HG03469 (cell line): ENCODE results near the gene FLOT1.
A peak's percentile ranks its signal among the peaks of the same experiment; 100 is the strongest.
"Not testable (repeated sequence)": the region's sequence is repeated elsewhere in the genome, so short reads cannot be mapped to it uniquely, and the experiment has no call there.

Experiments
- ATAC-seq: cut with Tn5 transposase; IDR thresholded peaks from one replicate; pipeline ENCODE4 v1.9.1; 2021; ENCODE audit warnings: mild to moderate bottlenecking, moderate library complexity, moderate number of reproducible peaks; ENCODE audit not compliant: unreplicated experiment

Gene FLOT1

DNA sequence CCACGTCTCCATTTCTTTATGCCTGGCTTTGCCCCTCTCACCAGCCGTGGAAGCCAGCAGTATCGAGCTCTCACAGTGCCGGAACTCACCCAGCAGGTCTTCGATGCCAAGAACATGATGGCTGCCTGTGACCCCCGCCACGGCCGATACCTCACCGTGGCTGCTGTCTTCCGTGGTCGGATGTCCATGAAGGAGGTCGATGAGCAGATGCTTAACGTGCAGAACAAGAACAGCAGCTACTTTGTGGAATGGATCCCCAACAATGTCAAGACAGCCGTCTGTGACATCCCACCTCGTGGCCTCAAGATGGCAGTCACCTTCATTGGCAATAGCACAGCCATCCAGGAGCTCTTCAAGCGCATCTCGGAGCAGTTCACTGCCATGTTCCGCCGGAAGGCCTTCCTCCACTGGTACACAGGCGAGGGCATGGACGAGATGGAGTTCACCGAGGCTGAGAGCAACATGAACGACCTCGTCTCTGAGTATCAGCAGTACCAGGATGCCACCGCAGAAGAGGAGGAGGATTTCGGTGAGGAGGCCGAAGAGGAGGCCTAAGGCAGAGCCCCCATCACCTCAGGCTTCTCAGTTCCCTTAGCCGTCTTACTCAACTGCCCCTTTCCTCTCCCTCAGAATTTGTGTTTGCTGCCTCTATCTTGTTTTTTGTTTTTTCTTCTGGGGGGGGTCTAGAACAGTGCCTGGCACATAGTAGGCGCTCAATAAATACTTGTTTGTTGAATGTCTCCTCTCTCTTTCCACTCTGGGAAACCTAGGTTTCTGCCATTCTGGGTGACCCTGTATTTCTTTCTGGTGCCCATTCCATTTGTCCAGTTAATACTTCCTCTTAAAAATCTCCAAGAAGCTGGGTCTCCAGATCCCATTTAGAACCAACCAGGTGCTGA lies 18.4 kb downstream of the FLOT1 start:
- not testable (repeated sequence) for ATAC-seq

DNA sequence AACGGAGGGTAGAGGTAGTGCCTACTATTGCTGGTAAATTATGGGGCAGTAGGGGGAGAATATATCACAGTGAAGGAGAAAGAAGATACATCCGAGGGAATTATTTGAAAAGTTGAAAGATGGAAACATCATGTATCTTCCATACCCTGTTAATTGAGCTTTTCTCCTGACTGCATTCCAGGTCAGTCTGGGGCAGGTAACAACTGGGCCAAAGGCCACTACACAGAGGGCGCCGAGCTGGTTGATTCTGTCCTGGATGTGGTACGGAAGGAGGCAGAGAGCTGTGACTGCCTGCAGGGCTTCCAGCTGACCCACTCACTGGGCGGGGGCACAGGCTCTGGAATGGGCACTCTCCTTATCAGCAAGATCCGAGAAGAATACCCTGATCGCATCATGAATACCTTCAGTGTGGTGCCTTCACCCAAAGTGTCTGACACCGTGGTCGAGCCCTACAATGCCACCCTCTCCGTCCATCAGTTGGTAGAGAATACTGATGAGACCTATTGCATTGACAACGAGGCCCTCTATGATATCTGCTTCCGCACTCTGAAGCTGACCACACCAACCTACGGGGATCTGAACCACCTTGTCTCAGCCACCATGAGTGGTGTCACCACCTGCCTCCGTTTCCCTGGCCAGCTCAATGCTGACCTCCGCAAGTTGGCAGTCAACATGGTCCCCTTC lies 19.2 kb downstream of the FLOT1 start:
- not testable (repeated sequence) for ATAC-seq

DNA sequence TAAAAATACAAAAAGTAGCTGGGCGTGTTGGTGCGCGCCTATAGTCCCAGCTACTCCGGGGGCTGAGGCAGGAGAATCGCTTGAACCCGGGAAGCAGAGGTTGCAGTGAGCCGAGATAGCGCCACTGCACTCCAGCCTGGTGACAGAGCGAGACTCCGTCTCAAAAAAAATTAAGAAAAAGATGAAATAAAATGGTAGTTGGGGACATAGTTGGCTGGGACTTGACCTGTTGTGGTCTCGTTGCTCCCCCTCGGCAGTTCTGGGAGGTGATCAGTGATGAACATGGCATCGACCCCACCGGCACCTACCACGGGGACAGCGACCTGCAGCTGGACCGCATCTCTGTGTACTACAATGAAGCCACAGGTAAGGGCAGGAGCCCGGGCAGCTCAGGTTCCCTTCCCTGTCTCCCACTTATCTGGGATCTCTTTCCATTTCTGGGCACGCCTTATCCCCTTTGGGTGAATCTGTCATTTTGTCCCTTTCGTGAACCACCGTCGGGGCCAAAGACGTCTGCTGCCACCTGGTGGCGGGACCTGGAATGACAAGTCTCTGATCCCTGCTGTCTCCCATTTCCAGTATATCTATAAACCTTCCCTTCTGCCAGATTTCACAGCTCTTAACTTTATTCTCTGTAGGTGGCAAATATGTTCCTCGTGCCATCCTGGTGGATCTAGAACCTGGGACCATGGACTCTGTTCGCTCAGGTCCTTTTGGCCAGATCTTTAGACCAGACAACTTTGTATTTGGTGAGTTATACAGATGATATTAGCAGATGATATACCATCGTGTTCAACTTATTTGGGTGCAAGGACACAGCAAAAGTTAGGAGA lies 20.0 kb downstream of the FLOT1 start:
- ATAC-seq = no peak

DNA sequence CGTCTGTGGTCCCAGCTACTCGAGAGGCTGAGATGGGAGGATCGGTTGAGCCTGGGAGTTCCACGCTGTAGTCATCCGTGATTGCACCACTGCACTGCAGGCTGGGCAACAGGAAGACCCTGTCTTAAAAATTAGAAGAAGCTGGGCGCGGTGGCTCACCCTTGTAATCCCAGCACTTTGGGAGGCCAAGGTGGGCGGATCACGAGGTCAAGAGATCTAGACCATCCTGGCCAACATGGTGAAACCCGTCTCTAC lies 20.5 kb downstream of the FLOT1 start:
- ATAC-seq = not testable (repeated sequence)

DNA sequence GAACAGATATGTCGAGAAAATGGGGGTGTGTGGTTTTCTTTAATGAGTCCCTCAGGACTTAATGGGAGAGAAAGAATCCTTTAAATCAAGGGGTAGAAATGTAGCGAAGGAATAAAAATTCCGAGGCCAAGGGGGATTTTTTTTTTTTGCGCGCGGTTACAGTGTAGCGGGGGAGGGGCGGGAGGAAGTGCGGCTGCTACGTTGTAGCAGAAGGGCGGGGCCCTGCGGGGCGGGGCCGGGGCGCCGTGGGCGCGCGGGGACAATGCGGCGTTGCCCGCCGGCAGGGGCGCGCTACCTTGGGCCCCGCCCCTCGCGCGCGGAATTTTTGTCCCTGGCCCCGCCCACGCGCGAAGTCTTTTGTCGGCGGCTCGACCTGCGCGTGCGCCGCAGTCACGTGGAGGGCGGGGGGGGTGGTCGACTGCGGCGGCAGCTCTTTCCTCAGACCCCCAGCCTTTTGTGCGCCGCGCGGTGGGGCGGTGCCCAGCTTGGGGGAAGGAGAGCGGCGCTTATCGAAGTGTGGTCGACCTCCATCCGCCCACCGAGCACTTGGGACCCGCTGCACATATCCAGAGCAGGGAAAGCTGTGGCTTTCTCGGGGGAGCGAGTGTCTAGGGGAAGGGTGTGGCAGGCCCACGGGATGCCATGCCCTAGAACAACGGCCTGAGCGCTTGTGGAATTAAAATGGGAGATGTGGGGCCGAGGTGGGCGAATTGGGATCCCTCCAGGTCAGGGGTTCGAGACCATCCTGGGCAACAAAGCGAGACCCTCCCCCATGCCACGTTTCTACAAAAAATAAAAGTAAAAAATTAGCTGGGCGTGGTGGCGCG lies 21.1 kb downstream of the FLOT1 start:
- no peak for ATAC-seq

DNA sequence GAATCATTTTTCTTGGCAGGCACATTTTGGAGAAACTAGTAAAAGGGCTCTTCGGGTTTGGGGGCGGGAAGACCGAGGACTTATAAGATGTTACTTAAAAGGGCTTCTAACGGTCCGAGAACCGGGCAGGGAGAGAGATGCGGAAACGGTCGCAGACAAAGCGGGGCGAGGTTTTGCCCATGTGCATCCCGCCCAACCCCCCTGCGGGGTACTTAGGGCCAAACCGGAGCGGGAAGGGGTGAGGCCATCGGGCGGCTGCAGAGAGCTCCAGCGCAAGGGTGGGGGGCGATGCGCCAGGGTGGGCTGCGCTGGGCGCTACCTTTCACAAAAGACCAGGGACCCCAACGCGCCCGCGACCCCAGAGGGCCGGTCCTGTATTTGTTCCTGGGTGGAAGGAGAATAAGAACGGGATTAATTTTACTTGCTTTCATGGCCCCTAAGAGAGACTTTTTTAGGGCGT lies 21.7 kb downstream of the FLOT1 start:
- no peak for ATAC-seq

DNA sequence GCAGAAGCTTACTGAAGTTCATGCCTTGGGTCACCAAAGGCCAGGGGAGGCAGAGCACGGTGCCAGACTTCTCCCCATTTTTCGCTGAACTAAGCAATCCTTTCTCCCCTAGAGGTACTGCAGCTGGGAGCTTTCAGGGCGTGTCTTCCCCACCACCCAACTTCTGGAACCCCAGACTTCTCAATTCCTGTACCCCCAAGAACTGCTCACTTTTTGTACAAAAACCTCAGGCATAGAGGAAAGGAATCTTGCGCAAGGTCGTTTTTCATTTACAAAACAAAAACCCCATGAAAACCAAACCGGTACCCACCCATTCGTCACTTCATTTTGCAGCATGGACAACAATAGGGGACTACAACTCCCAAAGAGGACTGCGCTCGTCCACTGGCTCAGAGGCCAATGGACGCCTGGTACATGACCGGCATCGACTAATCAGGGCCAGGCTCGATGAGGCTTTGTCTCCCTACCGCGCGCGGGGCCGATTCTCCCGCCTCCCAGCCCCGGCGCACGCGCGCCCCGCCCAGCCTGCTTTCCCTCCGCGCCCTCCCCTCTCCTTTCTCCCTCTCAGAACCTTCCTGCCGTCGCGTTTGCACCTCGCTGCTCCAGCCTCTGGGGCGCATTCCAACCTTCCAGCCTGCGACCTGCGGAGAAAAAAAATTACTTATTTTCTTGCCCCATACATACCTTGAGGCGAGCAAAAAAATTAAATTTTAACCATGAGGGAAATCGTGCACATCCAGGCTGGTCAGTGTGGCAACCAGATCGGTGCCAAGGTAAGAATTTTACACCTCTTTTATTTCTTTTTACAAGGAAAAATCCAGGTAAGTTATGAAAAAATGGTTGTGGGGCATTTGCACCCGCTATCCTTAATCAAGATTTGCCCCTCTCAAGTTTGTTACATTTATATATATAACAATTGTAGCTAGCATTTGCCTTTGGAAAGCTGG lies 22.4 kb downstream of the FLOT1 start, which contains the start of gene TUBB:
Gene TUBB (plus strand): TSS at position 562 of the 947 bp plus-strand sequence. CDS start 155 bp downstream, at position 717.
- no peak for ATAC-seq

DNA sequence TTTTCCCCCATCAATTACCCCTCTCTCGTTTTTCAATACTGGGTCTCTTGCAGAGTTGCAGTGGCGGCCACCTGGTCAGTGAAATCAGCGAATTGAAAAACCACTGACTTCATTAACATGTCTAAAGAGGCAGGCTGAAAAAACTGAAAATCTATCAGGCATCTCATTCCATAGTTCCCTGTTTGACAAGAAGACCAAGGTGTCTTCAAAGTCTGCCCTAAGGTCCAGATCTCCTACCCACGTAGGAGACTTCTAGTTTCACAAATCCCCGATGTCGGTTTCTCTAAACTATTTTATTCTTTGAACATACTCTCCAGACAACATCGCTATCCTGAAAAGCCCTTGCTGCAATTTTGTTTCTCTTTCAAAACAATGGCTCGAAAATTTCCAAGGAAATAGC lies 23.1 kb downstream of the FLOT1 start:
- ATAC-seq = no peak

DNA sequence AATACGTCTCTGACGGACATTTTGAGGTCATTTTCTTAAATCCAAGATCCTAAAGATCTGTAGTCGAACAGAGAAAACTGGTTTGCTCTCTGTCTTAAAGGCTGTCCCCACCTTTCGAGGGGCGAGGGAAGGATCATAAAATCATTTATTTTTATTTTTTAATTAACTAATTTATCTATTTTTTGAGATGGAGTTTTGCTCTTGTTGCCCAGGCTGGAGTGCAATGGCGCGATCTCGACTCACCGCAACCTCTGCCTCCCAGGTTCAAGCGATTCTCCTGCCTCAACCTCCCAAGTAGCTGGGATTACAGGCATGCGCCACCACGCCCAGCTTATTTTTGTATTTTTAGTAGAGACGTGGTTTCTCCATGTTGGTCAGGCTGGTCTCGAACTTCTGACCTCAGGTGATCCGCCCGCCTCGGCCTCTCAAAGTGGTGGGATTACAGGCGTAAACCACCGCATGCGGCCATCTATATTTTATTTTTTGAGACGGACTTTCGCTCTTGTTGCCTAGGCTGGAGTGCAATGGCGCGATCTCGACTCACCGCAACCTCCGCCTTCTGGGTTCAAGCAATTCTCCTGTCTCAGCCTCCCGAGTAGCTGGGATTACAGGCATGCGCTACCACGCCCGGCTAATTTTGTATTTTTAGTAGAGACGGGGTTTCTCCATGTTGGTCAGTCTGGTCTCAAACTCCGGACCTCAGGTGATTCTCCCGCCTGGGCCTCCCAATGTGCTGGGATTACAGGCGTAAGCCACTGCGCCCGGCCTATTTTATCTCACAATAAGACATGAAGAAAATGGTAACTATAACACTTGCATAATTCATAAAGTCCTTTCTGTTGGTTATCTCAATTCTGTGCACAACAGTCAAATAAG lies 24.4 kb downstream of the FLOT1 start:
- not testable (repeated sequence) for ATAC-seq

DNA sequence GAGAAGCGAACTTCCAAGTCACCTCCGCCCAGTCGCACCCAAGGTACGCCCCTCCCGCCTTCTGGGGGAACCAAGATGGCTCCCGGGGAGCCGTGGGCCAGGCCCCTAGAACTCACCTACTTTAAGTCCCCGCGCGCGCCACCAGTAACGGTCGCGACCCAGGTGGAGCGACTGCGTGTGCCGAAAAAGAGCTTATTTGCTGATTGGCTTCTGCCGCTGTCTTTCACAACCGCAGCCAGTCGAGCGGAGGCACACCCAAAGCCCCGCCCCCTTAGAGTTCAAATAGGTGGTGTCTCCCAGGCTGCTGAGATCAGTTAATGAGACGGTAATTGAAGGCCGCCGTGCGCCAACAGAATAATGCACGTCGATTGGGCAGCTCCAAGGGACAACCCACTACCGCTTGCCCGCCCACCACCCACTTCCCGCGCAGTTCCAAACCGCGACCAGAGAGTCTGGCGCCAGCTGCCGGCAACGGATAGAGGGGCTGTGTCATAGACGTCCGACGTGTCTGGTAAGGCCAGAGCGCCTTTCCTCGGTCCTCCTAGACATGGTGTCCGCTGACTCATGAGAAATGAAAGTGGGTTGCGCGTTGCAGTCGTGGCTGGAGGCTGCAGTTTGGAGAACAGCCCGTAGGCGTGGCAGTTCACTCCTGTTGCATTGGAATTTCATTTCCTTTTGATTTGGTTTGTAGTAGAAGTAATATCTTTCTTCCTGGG lies 25.2 kb downstream of the FLOT1 start, which contains the start of gene MDC1:
Gene MDC1 (minus strand): TSS at position 153 of the 716 bp plus-strand sequence. CDS start 2,106 bp downstream, outside the sequence.
- peak; percentile 39 for ATAC-seq

DNA sequence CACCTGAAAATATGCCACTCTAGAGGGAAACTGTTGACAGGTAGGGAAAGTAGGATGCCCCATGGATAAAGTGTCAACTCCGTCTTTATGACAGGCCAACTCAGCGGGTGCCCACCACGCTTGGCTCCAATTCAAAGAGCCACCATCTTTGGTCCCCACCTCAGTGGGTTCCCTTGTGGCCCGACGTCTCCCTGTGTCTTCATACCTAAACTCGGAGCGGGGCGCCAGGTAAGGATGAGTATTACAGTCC lies 25.7 kb downstream of the FLOT1 start:
- no peak for ATAC-seq

DNA sequence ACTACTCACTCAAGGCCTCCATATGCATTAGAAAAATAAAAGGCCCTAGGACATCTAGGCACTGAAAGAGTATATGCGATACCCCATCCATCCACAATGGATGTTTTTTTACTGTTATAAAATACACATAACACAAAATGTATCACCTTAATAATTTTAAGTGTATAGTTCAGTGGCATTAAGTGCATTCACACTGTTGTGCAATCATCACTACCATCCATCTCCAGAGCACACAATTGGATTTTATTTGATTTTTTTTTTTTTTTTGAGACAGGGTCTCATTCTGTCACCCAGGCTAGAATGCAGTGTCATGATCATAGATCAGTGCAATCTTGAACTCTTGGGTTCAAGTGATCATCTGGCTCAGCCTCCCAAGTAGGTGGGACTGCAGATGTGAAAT lies 28.2 kb downstream of the FLOT1 start:
- ATAC-seq = no peak

DNA sequence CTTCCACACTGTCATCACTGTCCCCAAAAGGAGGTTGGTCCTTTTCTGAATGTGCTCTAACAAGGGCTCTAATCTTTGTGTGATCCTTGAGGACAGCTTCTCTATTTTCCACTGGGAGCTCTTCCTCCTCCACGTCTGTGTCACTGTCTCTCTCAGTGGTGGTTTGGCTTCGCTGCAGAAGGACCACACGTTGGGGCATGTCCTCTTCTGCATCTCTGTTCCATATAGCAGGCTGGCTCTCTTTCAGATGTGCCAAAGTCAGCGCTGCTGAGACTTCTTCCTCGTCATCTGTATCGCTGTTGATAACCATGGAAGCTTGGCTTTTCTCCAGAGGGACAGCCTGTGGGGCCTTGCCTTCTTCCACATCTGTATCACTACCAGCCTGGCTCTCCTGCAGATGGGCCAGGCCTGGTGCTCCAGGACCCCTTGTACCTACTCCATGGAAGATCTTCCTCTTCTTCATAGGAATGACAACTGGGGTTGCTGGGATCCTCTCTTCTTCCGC lies 30.0 kb downstream of the FLOT1 start:
- ATAC-seq = no peak

DNA sequence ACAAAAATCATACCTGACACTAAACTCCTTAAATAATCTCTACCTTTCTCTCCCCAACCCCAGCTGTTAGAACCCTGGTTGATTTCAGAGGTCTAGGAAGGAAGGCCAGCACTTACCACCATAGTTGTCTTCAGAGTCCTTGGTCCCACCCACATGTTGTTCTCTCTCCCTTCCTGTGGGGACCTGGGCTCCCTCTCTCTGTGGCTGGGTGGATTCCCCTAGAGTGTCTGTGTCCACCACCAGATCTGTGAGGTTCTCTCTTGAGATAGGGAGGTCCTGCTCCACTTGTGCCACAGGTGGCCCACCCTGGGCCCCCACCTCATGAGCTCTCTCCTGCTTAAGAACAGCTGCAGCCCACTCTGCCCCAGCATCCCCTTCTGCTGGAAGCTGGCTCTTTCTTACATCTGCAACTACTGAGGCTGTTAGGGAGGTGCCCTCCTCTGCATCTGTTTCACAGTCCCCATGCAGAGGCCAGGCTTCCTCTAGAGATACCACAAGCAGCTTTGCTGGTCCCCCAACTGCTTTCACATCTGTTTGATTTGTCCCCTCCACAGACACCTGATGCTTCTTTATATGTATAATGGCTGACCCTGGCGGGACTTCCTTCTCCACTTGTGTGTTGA lies 30.6 kb downstream of the FLOT1 start:
- ATAC-seq = no peak

DNA sequence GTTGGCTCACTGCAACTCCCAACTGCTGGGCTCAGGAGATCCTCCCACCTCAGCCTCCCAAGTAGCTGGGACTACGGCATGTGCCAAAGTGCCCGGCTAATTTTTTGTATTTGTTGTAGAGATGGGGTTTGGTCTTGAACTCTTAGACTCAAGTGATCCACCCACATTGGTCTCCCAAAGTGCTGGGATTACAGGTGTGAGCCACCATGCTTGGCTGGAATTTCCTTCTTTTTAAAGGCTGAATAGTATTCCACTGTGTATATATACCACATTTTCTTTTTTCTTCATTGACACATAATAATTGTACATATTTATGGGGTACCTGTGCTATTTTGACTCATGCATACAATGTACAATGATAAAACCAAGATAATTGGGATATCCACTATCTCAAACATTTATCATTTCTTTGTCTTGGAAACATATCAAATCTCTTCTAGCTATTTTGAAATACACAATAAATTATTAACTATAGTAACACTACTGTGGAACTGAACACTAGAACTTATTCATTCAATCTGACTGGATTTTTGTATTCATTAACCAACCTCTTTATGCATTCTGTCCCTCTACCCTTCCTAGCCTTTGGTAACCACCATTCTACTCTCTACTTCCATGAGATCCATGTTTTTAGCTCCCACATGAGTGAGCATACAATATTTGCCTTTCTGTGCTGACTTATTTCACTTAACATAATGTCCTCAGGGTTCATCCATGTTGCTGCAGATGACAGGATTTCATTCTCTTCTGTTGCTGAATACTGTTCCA lies 33.2 kb downstream of the FLOT1 start:
- ATAC-seq = no peak

DNA sequence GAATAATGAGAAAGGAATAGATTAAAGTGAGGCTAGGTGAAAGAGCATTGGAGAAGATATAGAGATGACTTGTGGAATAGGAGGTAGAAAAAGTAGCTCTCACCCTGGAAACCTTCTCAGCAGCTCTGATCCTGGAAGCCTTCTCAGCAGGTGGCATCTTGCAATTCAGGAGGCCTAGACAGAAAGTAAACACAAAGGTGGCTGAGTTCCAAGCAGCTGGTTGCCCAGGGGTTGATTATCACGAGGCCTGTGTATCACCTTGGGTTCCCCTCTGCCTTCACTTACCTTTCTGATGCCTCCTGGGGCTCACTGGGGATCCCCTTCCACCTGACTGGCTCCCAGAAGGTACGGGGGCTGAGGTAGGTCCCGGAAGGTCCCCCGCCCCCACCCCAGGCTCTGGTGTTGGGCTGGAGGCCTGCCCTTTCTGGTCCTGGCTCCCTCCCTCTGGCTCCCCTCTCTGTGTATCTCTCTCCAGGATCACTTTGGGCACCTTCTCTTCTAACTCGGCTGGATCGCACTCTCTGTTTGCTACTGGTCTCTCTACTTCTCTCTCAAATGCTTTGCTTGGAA lies 35.1 kb downstream of the FLOT1 start:
- no peak for ATAC-seq
